ENCODE data around the gene RNF111.

Gene RNF111

DNA sequence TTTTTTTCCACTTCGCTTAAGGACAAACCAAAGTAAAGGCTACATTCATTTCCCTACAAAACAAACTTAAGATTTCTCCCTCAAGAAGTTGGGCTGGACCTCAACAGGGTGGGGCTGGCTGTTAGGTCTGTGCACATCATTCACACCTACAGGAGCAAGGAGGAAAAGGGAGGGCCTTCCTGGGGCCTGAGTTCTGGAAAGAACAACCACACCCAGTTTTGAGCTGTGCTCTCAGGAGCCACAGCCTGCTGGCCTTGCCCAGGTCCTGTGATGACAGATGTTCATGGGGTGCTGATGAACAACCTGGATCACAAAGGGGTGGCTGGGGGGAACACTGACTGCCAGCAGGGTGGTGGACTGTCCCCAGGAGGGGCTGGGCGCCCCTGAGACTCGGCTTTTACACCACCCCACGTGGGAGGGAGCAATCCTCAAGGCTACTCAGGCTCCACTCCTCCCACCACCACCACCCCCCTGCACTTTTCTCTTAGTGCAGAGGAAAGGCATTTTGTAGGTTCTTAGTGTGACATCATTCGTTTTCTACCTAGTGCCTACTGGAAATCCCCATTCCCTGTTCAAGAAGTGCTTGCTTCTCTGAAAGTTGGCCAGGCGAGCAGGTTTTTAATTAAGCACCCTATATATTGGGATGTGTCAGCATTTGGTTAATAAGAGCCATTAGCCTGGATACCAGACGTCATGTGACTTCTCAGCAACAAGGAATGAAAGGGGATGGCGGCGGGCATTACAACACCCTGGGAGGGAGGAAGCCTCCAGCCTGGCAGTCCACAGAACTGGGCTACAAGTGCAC lies 153.2 kb downstream of the RNF111 start:
- no peak for DNase-seq

DNA sequence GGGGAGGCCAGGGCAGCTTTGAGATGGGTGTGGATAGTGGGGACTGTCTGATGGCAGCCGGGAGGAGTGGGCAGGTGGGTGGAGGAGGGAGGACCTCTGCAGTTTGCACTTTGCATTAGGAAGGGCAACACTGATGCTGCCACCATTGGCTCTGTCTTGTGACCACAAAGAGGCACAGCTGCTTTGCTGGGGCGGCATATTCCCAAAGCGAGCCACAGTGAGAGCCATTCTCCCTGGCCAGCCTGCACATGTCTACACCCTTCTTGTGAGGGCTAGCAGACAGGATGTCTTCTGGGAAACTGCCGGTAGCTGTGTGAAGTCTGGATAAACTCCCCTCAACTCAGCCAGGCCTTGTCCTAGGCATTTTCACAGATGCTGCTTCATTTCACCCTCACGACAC lies 155.8 kb downstream of the RNF111 start:
- DNase-seq: no peak

DNA sequence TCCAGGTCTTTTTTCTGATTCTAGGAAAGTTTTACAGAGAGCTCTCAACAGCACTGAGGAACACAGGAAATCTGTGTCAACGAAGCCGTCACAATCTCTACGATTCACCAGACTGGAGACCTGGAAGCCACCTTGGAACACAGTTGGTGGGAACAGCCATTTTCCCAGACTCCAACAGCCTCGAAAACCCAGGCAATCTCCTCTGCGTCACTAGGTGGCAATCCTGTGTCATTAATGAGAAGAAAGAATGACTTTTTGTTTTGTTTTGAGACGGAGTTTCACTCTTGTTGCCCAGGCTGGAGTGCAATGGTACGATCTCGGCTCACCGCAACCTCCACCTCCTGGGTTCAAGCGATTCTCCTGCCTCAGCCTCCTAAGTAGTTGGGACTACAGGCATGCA lies 157.1 kb downstream of the RNF111 start:
- peak in 1 of 2 donors; percentile 39 for DNase-seq

Measured in hippocampal formation (tissue), 2 donors.